ENCODE measurements around the gene SCAPER. TPM values are rescaled to one million over a fixed set of nuclear protein-coding genes. Genes with fewer than 3 reads are reported as not detected.
"Not testable (repeated sequence)": the region's sequence is repeated elsewhere in the genome, so short reads cannot be mapped to it uniquely, and the experiment has no call there.

The SCAPER gene
- total and polyA plus RNA-seq, 2 donors: 15.7 to 15.9 TPM

- Histone ChIP-seq H3K27ac (ENCODE audit: low read depth in 1 of 2, low read length in 1 of 2) (no peak overlapping the region), H3K4me1 (ENCODE audit: control insufficient read depth in 2 of 2, insufficient read depth in 2 of 2, low read length in 2 of 2) (no peaks in the 10 kb centered on the region), H3K36me3 (ENCODE audit: control insufficient read depth in 2 of 2, insufficient read depth in 2 of 2, low read length in 1 of 2) (no peaks in the 10 kb centered on the region), H3K27me3 (ENCODE audit: control insufficient read depth in 2 of 2, insufficient read depth in 1 of 2, low read length in 1 of 2) (no peaks in the 10 kb centered on the region), H3K4me3 (ENCODE audit: low read length in 2 of 2) (no peak overlapping the region), H3K9me3 (ENCODE audit: control insufficient read depth in 2 of 2, insufficient read depth in 1 of 2, low read length in 1 of 2) (no peaks in the 10 kb centered on the region)
- DNase-seq (ENCODE audit: low read depth in 6 of 9, low spot score in 9 of 9): no peak
Measured at GRCh38 chr15:76756381-76756780, 148.8 kb downstream of the SCAPER start.

GRCh38 chr15:76753771-76754170 lies 151.4 kb downstream of the SCAPER start:
- WGBS: 98% methylated on average over 6 of the region's 6 CpGs
- H3K36me3 ChIP-seq (ENCODE audit: control insufficient read depth in 2 of 2, insufficient read depth in 2 of 2, low read length in 1 of 2): no peaks in the 10 kb centered on the region
- DNase-seq (ENCODE audit: low read depth in 6 of 9, low spot score in 9 of 9): no peak

GRCh38 chr15:76753131-76753530 lies 152.0 kb downstream of the SCAPER start:
- no peaks in the 10 kb centered on the region for H3K9me3 ChIP-seq (ENCODE audit: control insufficient read depth in 2 of 2, insufficient read depth in 1 of 2, low read length in 1 of 2)
- H3K4me3 ChIP-seq (ENCODE audit: low read length in 2 of 2): no peak overlapping the region
- DNase-seq (ENCODE audit: low read depth in 6 of 9, low spot score in 9 of 9): no peak
- no peaks in the 10 kb centered on the region for H3K36me3 ChIP-seq (ENCODE audit: control insufficient read depth in 2 of 2, insufficient read depth in 2 of 2, low read length in 1 of 2)
- no peak overlapping the region for H3K27ac ChIP-seq (ENCODE audit: low read depth in 1 of 2, low read length in 1 of 2)
- H3K27me3 ChIP-seq (ENCODE audit: control insufficient read depth in 2 of 2, insufficient read depth in 1 of 2, low read length in 1 of 2): no peaks in the 10 kb centered on the region
- no peaks in the 10 kb centered on the region for H3K4me1 ChIP-seq (ENCODE audit: control insufficient read depth in 2 of 2, insufficient read depth in 2 of 2, low read length in 2 of 2)
- 99% methylated on average over 1 of the region's 1 CpG for WGBS

More at GRCh38 chr15:76753771-76754170, 151.4 kb downstream of the SCAPER start:
- Histone ChIP-seq H3K4me3 (ENCODE audit: low read length in 2 of 2) (no peak overlapping the region), H3K9me3 (ENCODE audit: control insufficient read depth in 2 of 2, insufficient read depth in 1 of 2, low read length in 1 of 2) (no peaks in the 10 kb centered on the region), H3K4me1 (ENCODE audit: control insufficient read depth in 2 of 2, insufficient read depth in 2 of 2, low read length in 2 of 2) (no peaks in the 10 kb centered on the region), H3K27me3 (ENCODE audit: control insufficient read depth in 2 of 2, insufficient read depth in 1 of 2, low read length in 1 of 2) (no peaks in the 10 kb centered on the region), H3K27ac (ENCODE audit: low read depth in 1 of 2, low read length in 1 of 2) (no peak overlapping the region)

GRCh38 chr15:76752549-76752948 lies 152.6 kb downstream of the SCAPER start:
- DNase-seq (ENCODE audit: low read depth in 6 of 9, low spot score in 9 of 9): no peak
- Histone ChIP-seq H3K36me3 (ENCODE audit: control insufficient read depth in 2 of 2, insufficient read depth in 2 of 2, low read length in 1 of 2) (peaks cover 0 to 1% of the 10 kb centered on the region in 2 donors), H3K27ac (ENCODE audit: low read depth in 1 of 2, low read length in 1 of 2) (no peak overlapping the region), H3K27me3 (ENCODE audit: control insufficient read depth in 2 of 2, insufficient read depth in 1 of 2, low read length in 1 of 2) (no peaks in the 10 kb centered on the region), H3K9me3 (ENCODE audit: control insufficient read depth in 2 of 2, insufficient read depth in 1 of 2, low read length in 1 of 2) (no peaks in the 10 kb centered on the region), H3K4me3 (ENCODE audit: low read length in 2 of 2) (no peak overlapping the region), H3K4me1 (ENCODE audit: control insufficient read depth in 2 of 2, insufficient read depth in 2 of 2, low read length in 2 of 2) (no peaks in the 10 kb centered on the region)

- peaks cover 0 to 4% of the 10 kb centered on the region in 2 donors for H3K9me3 ChIP-seq (ENCODE audit: control insufficient read depth in 2 of 2, insufficient read depth in 1 of 2, low read length in 1 of 2)
- no peaks in the 10 kb centered on the region for H3K27me3 ChIP-seq (ENCODE audit: control insufficient read depth in 2 of 2, insufficient read depth in 1 of 2, low read length in 1 of 2)
- peaks cover 9 to 18% of the 10 kb centered on the region in 2 donors for H3K36me3 ChIP-seq (ENCODE audit: control insufficient read depth in 2 of 2, insufficient read depth in 2 of 2, low read length in 1 of 2)
- H3K27ac ChIP-seq (ENCODE audit: low read depth in 1 of 2, low read length in 1 of 2): no peak overlapping the region
- DNase-seq (ENCODE audit: low read depth in 6 of 9, low spot score in 9 of 9): no peak
- no peak overlapping the region for H3K4me3 ChIP-seq (ENCODE audit: low read length in 2 of 2)
- no peaks in the 10 kb centered on the region for H3K4me1 ChIP-seq (ENCODE audit: control insufficient read depth in 2 of 2, insufficient read depth in 2 of 2, low read length in 2 of 2)
- WGBS: 91% methylated on average over 4 of the region's 4 CpGs
Measured at GRCh38 chr15:76737573-76737972, 167.6 kb downstream of the SCAPER start.

GRCh38 chr15:76732321-76732720 lies 172.8 kb downstream of the SCAPER start:
- WGBS: 96% methylated on average over 9 of the region's 9 CpGs
- H3K36me3 ChIP-seq (ENCODE audit: control insufficient read depth in 2 of 2, insufficient read depth in 2 of 2, low read length in 1 of 2): peaks cover 12 to 21% of the 10 kb centered on the region in 2 donors
- not testable (repeated sequence) for H3K9me3 ChIP-seq (ENCODE audit: control insufficient read depth in 2 of 2, insufficient read depth in 1 of 2, low read length in 1 of 2); H3K27ac ChIP-seq (ENCODE audit: low read depth in 1 of 2, low read length in 1 of 2); H3K4me1 ChIP-seq (ENCODE audit: control insufficient read depth in 2 of 2, insufficient read depth in 2 of 2, low read length in 2 of 2); H3K27me3 ChIP-seq (ENCODE audit: control insufficient read depth in 2 of 2, insufficient read depth in 1 of 2, low read length in 1 of 2); H3K4me3 ChIP-seq (ENCODE audit: low read length in 2 of 2); DNase-seq (ENCODE audit: low read depth in 6 of 9, low spot score in 9 of 9)

GRCh38 chr15:76730262-76730661 lies 174.9 kb downstream of the SCAPER start:
- DNase-seq (ENCODE audit: low read depth in 6 of 9, low spot score in 9 of 9): no peak
- peaks cover 12 to 14% of the 10 kb centered on the region in 2 donors for H3K36me3 ChIP-seq (ENCODE audit: control insufficient read depth in 2 of 2, insufficient read depth in 2 of 2, low read length in 1 of 2)
- no peak overlapping the region for H3K27ac ChIP-seq (ENCODE audit: low read depth in 1 of 2, low read length in 1 of 2)
- no peaks in the 10 kb centered on the region for H3K4me1 ChIP-seq (ENCODE audit: control insufficient read depth in 2 of 2, insufficient read depth in 2 of 2, low read length in 2 of 2)
- H3K27me3 ChIP-seq (ENCODE audit: control insufficient read depth in 2 of 2, insufficient read depth in 1 of 2, low read length in 1 of 2): no peaks in the 10 kb centered on the region
- H3K4me3 ChIP-seq (ENCODE audit: low read length in 2 of 2): no peak overlapping the region
- H3K9me3 ChIP-seq (ENCODE audit: control insufficient read depth in 2 of 2, insufficient read depth in 1 of 2, low read length in 1 of 2): peaks cover 0 to 4% of the 10 kb centered on the region in 2 donors

GRCh38 chr15:76718863-76719262 lies 186.3 kb downstream of the SCAPER start:
- no peaks in the 10 kb centered on the region for H3K27me3 ChIP-seq (ENCODE audit: control insufficient read depth in 2 of 2, insufficient read depth in 1 of 2, low read length in 1 of 2)
- H3K36me3 ChIP-seq (ENCODE audit: control insufficient read depth in 2 of 2, insufficient read depth in 2 of 2, low read length in 1 of 2): peaks cover 0 to 2% of the 10 kb centered on the region in 2 donors
- H3K4me3 ChIP-seq (ENCODE audit: low read length in 2 of 2): no peak overlapping the region
- no peak for DNase-seq (ENCODE audit: low read depth in 6 of 9, low spot score in 9 of 9)
- H3K4me1 ChIP-seq (ENCODE audit: control insufficient read depth in 2 of 2, insufficient read depth in 2 of 2, low read length in 2 of 2): no peaks in the 10 kb centered on the region
- no peak overlapping the region for H3K27ac ChIP-seq (ENCODE audit: low read depth in 1 of 2, low read length in 1 of 2)
- H3K9me3 ChIP-seq (ENCODE audit: control insufficient read depth in 2 of 2, insufficient read depth in 1 of 2, low read length in 1 of 2): peaks cover 0 to 6% of the 10 kb centered on the region in 2 donors

GRCh38 chr15:76714950-76715349 lies 190.2 kb downstream of the SCAPER start:
- Histone ChIP-seq H3K27me3 (ENCODE audit: control insufficient read depth in 2 of 2, insufficient read depth in 1 of 2, low read length in 1 of 2) (no peaks in the 10 kb centered on the region), H3K4me1 (ENCODE audit: control insufficient read depth in 2 of 2, insufficient read depth in 2 of 2, low read length in 2 of 2) (no peaks in the 10 kb centered on the region), H3K9me3 (ENCODE audit: control insufficient read depth in 2 of 2, insufficient read depth in 1 of 2, low read length in 1 of 2) (peaks cover 0 to 6% of the 10 kb centered on the region in 2 donors), H3K27ac (ENCODE audit: low read depth in 1 of 2, low read length in 1 of 2) (no peak overlapping the region), H3K36me3 (ENCODE audit: control insufficient read depth in 2 of 2, insufficient read depth in 2 of 2, low read length in 1 of 2) (peaks cover 0 to 2% of the 10 kb centered on the region in 2 donors), H3K4me3 (ENCODE audit: low read length in 2 of 2) (no peak overlapping the region)
- DNase-seq (ENCODE audit: low read depth in 6 of 9, low spot score in 9 of 9): no peak
- WGBS: 83% methylated on average over 4 of the region's 4 CpGs

- Histone ChIP-seq H3K4me3 (ENCODE audit: low read length in 2 of 2) (no peak overlapping the region), H3K36me3 (ENCODE audit: control insufficient read depth in 2 of 2, insufficient read depth in 2 of 2, low read length in 1 of 2) (peaks cover 0 to 2% of the 10 kb centered on the region in 2 donors), H3K27me3 (ENCODE audit: control insufficient read depth in 2 of 2, insufficient read depth in 1 of 2, low read length in 1 of 2) (no peaks in the 10 kb centered on the region), H3K9me3 (ENCODE audit: control insufficient read depth in 2 of 2, insufficient read depth in 1 of 2, low read length in 1 of 2) (peaks cover 0 to 3% of the 10 kb centered on the region in 2 donors), H3K27ac (ENCODE audit: low read depth in 1 of 2, low read length in 1 of 2) (no peak overlapping the region), H3K4me1 (ENCODE audit: control insufficient read depth in 2 of 2, insufficient read depth in 2 of 2, low read length in 2 of 2) (no peaks in the 10 kb centered on the region)
- DNase-seq (ENCODE audit: low read depth in 6 of 9, low spot score in 9 of 9): no peak
- WGBS: 86% methylated on average over 2 of the region's 2 CpGs
Measured at GRCh38 chr15:76711351-76711827, 193.8 kb downstream of the SCAPER start.

Measured in thymus (tissue), 11 donors.